Upper lobe of right lung (tissue), 1 donor: Measurements from ENCODE around the gene DUT. TPM values are rescaled to one million over a fixed set of nuclear protein-coding genes. Genes with fewer than 3 reads are reported as not detected.
A peak's percentile ranks its signal among the peaks of the same experiment; 100 is the strongest.

Experiments
- ATAC-seq: fragments of 200-7000 bp; cut with Tn5 transposase; one replicate; pipeline ENCODE4 v1.9.1; 2020; ENCODE audit warnings: mild to moderate bottlenecking, moderate library complexity
- DNase-seq: peaks from one replicate; pipeline ENCODE4 v3.0.0-alpha.2; 2020
- H3K27ac ChIP-seq: fragments of 200-600 bp; one replicate; pipeline ENCODE4 v1.8.0; 2022
- H3K27me3 ChIP-seq: fragments of 200-600 bp; one replicate; pipeline ENCODE4 v1.8.0; 2022; ENCODE audit warnings: mild to moderate bottlenecking
- H3K36me3 ChIP-seq: fragments of 200-600 bp; one replicate; pipeline ENCODE4 v1.8.0; 2022
- H3K4me1 ChIP-seq: fragments of 200-600 bp; one replicate; pipeline ENCODE4 v1.8.0; 2022
- H3K4me3 ChIP-seq: fragments of 200-600 bp; one replicate; pipeline ENCODE4 v1.8.0; 2022; ENCODE audit warnings: mild to moderate bottlenecking
- H3K9me3 ChIP-seq: fragments of 200-600 bp; one replicate; pipeline ENCODE4 v1.8.0; 2022
- intact Hi-C: fragments of 100-400 bp; cut with DNase I; formaldehyde crosslinking; loops from one replicate; pipeline ENCODE4 v1.11.0; 2022
- total RNA-seq: library from RNA; stranded (reverse); fragmentation: NEBNext Ultra II Directional; extraction: Animal tissue kit (Norgen Biotek cat#: 25700); gene quantifications from one replicate; pipeline ENCODE4 v1.2.1, GENCODE V29; 2021
- TF ChIP-seq, protein P1 (sequence below): fragments of 200-600 bp; IDR thresholded peaks from one replicate; pipeline ENCODE4 v1.8.0; 2022; ENCODE audit warnings: antibody characterized with exemption
- donor health status: DM: no; HTN: yes; CAD: no; lungs with severe emphysema.

DUT gene
- total RNA-seq, 1 donor from 2014 or later = 90.0 TPM

DNA sequence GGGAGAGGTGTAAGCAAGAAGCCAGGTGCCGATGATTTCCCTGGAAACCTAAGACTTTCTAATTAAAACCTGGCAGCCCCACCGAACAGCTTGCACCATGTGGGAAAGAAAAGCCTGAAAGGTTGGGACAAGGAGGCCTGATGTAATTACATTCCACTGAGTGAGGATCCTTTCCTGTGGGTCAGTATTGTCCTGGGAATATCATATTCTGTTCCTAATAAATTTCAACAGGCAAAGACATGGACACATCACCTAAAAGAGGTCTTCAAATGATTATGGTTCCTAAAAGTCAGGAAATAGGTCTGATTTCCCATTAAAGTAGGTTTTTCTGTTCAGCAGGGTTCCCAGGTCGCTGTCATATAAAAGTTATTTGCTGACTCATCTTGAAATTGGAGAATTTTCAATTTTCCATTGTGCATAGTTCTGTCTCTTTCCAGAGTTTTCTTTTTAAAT lies 58.5 kb downstream of the DUT start:
- Histone ChIP-seq H3K4me1 (peaks cover 11% of the 10 kb centered on the region), H3K4me3 (no peak overlapping the region), H3K27me3 (no peaks in the 10 kb centered on the region), H3K36me3 (no peaks in the 10 kb centered on the region), H3K27ac (no peak overlapping the region), H3K9me3 (no peaks in the 10 kb centered on the region)
- intact Hi-C loops = no loop called here
- DNase-seq (no peak), ATAC-seq (no peak)
- TF ChIP-seq, protein P1, sequence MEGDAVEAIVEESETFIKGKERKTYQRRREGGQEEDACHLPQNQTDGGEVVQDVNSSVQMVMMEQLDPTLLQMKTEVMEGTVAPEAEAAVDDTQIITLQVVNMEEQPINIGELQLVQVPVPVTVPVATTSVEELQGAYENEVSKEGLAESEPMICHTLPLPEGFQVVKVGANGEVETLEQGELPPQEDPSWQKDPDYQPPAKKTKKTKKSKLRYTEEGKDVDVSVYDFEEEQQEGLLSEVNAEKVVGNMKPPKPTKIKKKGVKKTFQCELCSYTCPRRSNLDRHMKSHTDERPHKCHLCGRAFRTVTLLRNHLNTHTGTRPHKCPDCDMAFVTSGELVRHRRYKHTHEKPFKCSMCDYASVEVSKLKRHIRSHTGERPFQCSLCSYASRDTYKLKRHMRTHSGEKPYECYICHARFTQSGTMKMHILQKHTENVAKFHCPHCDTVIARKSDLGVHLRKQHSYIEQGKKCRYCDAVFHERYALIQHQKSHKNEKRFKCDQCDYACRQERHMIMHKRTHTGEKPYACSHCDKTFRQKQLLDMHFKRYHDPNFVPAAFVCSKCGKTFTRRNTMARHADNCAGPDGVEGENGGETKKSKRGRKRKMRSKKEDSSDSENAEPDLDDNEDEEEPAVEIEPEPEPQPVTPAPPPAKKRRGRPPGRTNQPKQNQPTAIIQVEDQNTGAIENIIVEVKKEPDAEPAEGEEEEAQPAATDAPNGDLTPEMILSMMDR = no peak

DNA sequence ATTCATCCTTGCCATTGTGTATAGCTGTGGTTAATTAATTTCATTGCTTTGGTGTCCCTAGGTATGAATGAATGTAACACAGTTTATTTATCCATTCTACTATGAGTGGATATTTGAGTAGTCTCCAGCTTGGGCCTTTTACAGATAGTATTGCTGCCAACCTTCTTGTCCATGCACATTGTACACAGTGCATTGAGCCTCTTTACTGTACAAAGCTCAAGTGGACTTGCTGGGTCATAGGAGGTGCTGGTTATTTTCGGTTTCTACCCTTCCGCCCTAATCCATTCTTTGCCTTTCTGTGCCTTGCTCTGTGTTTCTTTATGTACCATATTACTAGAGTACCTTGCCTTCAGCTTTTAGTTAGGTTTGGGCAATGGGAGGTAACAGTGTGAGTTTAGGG lies 60.7 kb downstream of the DUT start:
- TF ChIP-seq, protein P1 = no peak
- ATAC-seq = peak; percentile 44
- peaks cover 16% of the 10 kb centered on the region for H3K4me1 ChIP-seq
- H3K27me3 ChIP-seq = no peaks in the 10 kb centered on the region
- peak overlapping the region; percentile 15 for H3K27ac ChIP-seq
- H3K9me3 ChIP-seq = no peaks in the 10 kb centered on the region
- DNase-seq = no peak
- no peak overlapping the region for H3K4me3 ChIP-seq
- intact Hi-C loops = no loop called here
- H3K36me3 ChIP-seq = no peaks in the 10 kb centered on the region

DNA sequence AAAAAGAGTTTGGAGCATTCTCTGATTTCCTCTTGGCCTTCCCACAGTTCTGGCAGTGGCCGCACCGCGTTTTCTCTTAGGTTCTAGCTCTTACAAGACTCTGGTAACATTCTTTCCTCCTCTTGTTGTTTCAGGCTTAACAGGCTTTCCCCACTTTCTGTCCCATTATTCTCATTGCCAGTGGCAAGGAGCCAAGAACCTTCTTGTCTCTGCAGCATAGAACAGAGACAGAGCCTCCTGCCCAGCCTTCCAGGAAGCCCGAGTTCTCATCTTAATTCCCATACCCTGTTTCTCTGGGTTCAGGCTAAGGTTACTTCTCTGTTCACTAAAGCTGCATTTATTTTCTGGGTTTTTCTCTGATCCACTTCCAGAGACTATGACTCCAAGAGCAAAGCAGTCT lies 61.1 kb downstream of the DUT start:
- Histone ChIP-seq H3K36me3 (no peaks in the 10 kb centered on the region), H3K9me3 (no peaks in the 10 kb centered on the region), H3K4me1 (peaks cover 16% of the 10 kb centered on the region), H3K4me3 (no peak overlapping the region), H3K27ac (peak overlapping the region; percentile 48), H3K27me3 (no peaks in the 10 kb centered on the region)
- peak; percentile 24 for ATAC-seq
- DNase-seq = no peak
- intact Hi-C loops = no loop called here
- TF ChIP-seq, protein P1 = no peak

Other genes starting within 250 kb of the DUT start
- gene SLC24A5, start 210.4 kb upstream of the DUT start, total RNA-seq = 0.84 TPM
- gene MYEF2, start 153.1 kb upstream of the DUT start, total RNA-seq = 21.3 TPM
- gene CTXN2, start 139.8 kb upstream of the DUT start, total RNA-seq = not detected
- not detected for gene SLC12A1, start 125.1 kb upstream of the DUT start, total RNA-seq